BLaER1 treated with 17β-estradiol and CSF1 and Interleukin-3, amounts not matched to agents 10 nM and 100 nM (cell line): ENCODE results near the gene TOMM20.
A peak's percentile ranks its signal among the peaks of the same experiment; 100 is the strongest.
"Not testable (repeated sequence)": the region's sequence is repeated elsewhere in the genome, so short reads cannot be mapped to it uniquely, and the experiment has no call there.

Experiments
- H3K27ac ChIP-seq, 11 experiments: shearing (Covaris generic); formaldehyde crosslinking; 2 replicates each; pipeline ENCODE4 v1.8.1; 2022
- H3K27me3 ChIP-seq, 11 experiments: shearing (Covaris generic); formaldehyde crosslinking; 2 replicates each; pipeline ENCODE4 v1.8.1; 2022
- H3K36me3 ChIP-seq, 11 experiments: shearing (Covaris generic); formaldehyde crosslinking; 2 replicates each; pipeline ENCODE4 v1.8.1; 2022
- H3K4me1 ChIP-seq, 10 experiments: shearing (Covaris generic); formaldehyde crosslinking; 2 replicates each; pipeline ENCODE4 v1.8.1; 2022
- H3K4me2 ChIP-seq, 11 experiments: shearing (Covaris generic); formaldehyde crosslinking; 2 replicates each; pipeline ENCODE4 v1.8.1; 2022
- H3K4me3 ChIP-seq, 10 experiments: shearing (Covaris generic); formaldehyde crosslinking; 2 replicates each; pipeline ENCODE4 v1.8.1; 2022
- H3K9ac ChIP-seq, 11 experiments: shearing (Covaris generic); formaldehyde crosslinking; 2 replicates each; pipeline ENCODE4 v1.8.1; 2022
- H3K9me3 ChIP-seq, 11 experiments: shearing (Covaris generic); formaldehyde crosslinking; replicated peaks in 1 of 11; 2 replicates each; pipeline ENCODE4 v1.8.1; 2022
- H4K20me1 ChIP-seq, 11 experiments: shearing (Covaris generic); formaldehyde crosslinking; 2 replicates each; pipeline ENCODE4 v1.8.1; 2022
- Cebpa-rat ChIP-seq, 11 experiments: shearing (Covaris generic); IDR thresholded peaks; 2 replicates each; pipeline ENCODE4 v1.8.1; 2022

The TOMM20 gene

GRCh38 chr1:235100194-235100772 lies 28.4 kb downstream of the TOMM20 start:
- peaks cover 0 to 4% (median 0%) of the 10 kb centered on the region in 11 experiments; a peak in 2 of 22 replicates for H3K36me3 ChIP-seq
- peak overlapping the region in 2 of 11 experiments; percentile 15 to 32; a peak in 3 of 22 replicates for H3K27ac ChIP-seq
- H3K9me3 ChIP-seq, result no peaks in the 10 kb centered on the region
- H4K20me1 ChIP-seq, result 0 out of 22 replicates have a peak, but pooled peaks cover 0 to 2% (median 0%) of the 10 kb centered on the region in 11 experiments
- H3K4me2 ChIP-seq, result peak overlapping the region in 9 of 11 experiments; percentile 21 to 76 (median 57); a peak in 18 of 22 replicates
- peaks cover 6 to 64% (median 29%) of the 10 kb centered on the region in 10 experiments; a peak in 17 of 20 replicates for H3K4me1 ChIP-seq
- H3K9ac ChIP-seq, result peak overlapping the region in 3 of 11 experiments; percentile 10 to 32 (median 10); a peak in 4 of 22 replicates
- no peak for TF ChIP-seq Cebpa-rat (IDR thresholded peaks at IDR 0.05)
- H3K4me3 ChIP-seq, result no peak overlapping the region
- no peaks in the 10 kb centered on the region for H3K27me3 ChIP-seq

- Histone ChIP-seq H3K4me3 (no peak overlapping the region), H3K36me3 (no peaks in the 10 kb centered on the region), H3K4me1 (peaks cover 6 to 51% (median 24%) of the 10 kb centered on the region in 10 experiments; a peak in 17 of 20 replicates), H3K27me3 (no peaks in the 10 kb centered on the region), H3K9me3 (no peaks in the 10 kb centered on the region), H3K27ac (no peak overlapping the region), H3K9ac (no peak overlapping the region), H4K20me1 (no peaks in the 10 kb centered on the region), H3K4me2 (no peak overlapping the region; a peak in 1 of 22 replicates)
- no peak for TF ChIP-seq Cebpa-rat (IDR thresholded peaks at IDR 0.05)
Measured at GRCh38 chr1:235098991-235099390, 29.6 kb downstream of the TOMM20 start.

GRCh38 chr1:235098547-235098946 lies 30.1 kb downstream of the TOMM20 start:
- Histone ChIP-seq H3K4me3 (no peak overlapping the region), H3K4me1 (peaks cover 8 to 48% (median 25%) of the 10 kb centered on the region in 10 experiments; a peak in 19 of 20 replicates), H3K9me3 (no peaks in the 10 kb centered on the region), H3K4me2 (no peak overlapping the region), H3K27me3 (no peaks in the 10 kb centered on the region), H3K9ac (no peak overlapping the region), H4K20me1 (no peaks in the 10 kb centered on the region), H3K36me3 (no peaks in the 10 kb centered on the region), H3K27ac (no peak overlapping the region)
- TF ChIP-seq Cebpa-rat (IDR thresholded peaks at IDR 0.05), result no peak

DNA sequence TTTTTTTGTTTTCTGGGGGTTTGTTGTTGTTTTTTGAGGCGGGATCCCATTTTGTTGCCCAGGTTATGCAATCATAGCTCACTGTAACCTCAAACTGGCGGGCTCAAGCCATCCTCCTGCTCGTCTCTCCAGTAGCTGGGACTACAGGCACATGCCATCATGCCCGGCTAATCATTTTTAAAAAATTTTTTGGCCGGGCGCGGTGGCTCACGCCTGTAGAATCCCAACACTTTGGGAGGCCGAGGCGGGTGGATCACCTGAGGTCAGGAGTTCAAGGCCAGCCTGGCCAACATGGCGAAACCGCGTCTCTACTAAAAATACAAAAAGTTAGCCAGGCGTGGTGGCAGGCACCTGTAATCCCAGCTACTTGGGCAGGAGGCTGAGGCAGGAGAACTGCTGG lies 31.1 kb downstream of the TOMM20 start:
- H3K9me3 ChIP-seq, H3K4me3 ChIP-seq, H3K27me3 ChIP-seq, H3K27ac ChIP-seq, H3K36me3 ChIP-seq, H4K20me1 ChIP-seq, H3K9ac ChIP-seq, H3K4me2 ChIP-seq: not testable (repeated sequence)
- H3K4me1 ChIP-seq, result peaks cover 15 to 46% (median 30%) of the 10 kb centered on the region in 10 experiments; a peak in 19 of 20 replicates
- peak in 1 of 11 experiments; percentile 15; a peak in 1 of 22 replicates for TF ChIP-seq Cebpa-rat (IDR thresholded peaks at IDR 0.05)

DNA sequence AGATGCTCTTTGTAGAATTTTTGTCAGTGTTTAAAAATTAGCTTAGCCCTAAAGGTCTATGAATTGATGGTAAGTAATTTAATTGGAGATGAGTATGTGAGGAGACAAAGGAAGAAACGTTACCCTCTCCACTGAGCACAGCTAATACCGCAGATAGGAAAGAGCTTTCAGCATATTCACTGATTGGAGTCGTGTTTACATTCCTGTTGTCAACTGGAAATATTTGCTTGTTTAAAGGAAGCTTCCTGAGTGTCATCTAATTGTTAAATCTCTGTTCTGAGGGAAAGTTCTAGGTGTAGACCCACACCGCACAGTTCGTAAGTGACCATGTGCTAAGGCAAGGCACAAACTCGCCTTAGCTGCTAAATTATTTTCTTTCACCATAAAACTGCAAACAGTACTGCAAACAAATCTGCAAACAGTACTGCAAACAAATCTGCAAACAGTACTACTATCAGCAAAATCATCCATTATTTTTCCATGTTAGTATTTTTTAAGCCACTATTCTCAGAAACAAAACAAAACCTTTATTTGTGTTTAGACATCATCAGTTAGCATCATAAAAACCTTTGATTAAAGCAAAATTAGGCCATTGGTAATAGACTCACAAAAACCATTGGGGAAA lies 32.6 kb downstream of the TOMM20 start:
- Histone ChIP-seq H3K9ac (no peak overlapping the region), H3K27me3 (no peaks in the 10 kb centered on the region), H3K9me3 (no peaks in the 10 kb centered on the region), H4K20me1 (no peaks in the 10 kb centered on the region), H3K4me1 (peaks cover 15 to 41% (median 30%) of the 10 kb centered on the region in 10 experiments; a peak in 19 of 20 replicates), H3K36me3 (no peaks in the 10 kb centered on the region), H3K4me3 (no peak overlapping the region), H3K4me2 (no peak overlapping the region), H3K27ac (no peak overlapping the region)
- no peak for TF ChIP-seq Cebpa-rat (IDR thresholded peaks at IDR 0.05)

DNA sequence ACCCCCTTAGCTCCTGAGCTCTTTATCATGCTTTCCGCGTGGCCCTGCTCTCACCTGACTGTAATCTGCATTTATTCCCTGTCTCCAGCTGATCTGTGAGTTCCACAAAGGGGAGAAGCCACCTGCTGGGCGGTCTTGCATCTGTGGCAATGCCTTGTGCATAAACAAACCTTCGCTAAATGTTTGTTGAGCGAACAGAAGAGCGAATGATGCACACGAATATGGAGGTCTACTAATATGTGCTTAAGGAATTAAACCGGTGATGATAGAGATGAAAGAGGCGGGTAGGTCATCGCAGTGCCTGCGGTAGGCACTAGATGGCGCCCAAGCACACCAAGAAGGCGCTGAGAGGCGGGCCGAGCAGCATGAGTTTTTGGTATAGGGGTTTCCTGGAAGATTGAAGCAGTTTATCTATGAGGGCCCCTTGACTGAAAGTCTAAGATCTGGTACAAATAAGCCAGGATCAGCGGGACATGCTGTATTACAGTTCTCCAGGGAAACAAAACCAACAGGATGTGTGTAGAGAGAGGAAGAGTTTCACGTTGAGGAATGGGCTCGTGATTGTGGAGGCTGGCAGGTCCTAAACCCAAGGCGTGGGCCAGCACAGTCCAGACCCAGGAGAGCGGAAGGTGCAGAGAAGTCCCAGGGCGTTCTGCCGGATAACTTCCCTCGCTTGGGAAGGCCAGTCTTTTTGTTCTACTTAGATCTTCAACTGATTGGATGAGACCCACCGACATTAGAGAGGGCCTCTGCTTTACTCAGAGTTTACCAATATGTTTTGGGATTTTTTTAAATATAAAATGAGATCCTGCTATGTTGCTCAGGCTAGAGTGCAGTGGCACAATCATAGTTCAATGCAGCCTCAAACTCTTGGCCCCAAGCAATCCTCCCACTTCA lies 34.7 kb downstream of the TOMM20 start:
- Histone ChIP-seq H3K27ac (no peak overlapping the region), H4K20me1 (no peaks in the 10 kb centered on the region), H3K4me3 (no peak overlapping the region), H3K36me3 (no peaks in the 10 kb centered on the region), H3K4me1 (peaks cover 9 to 32% (median 23%) of the 10 kb centered on the region in 10 experiments; a peak in 19 of 20 replicates), H3K27me3 (no peaks in the 10 kb centered on the region), H3K9me3 (no peaks in the 10 kb centered on the region), H3K9ac (peak overlapping the region in 2 of 11 experiments; percentile 26 to 42; a peak in 1 of 22 replicates), H3K4me2 (peak overlapping the region in 9 of 11 experiments; percentile 15 to 61 (median 32); a peak in 12 of 22 replicates)
- TF ChIP-seq Cebpa-rat (IDR thresholded peaks at IDR 0.05), result no peak

DNA sequence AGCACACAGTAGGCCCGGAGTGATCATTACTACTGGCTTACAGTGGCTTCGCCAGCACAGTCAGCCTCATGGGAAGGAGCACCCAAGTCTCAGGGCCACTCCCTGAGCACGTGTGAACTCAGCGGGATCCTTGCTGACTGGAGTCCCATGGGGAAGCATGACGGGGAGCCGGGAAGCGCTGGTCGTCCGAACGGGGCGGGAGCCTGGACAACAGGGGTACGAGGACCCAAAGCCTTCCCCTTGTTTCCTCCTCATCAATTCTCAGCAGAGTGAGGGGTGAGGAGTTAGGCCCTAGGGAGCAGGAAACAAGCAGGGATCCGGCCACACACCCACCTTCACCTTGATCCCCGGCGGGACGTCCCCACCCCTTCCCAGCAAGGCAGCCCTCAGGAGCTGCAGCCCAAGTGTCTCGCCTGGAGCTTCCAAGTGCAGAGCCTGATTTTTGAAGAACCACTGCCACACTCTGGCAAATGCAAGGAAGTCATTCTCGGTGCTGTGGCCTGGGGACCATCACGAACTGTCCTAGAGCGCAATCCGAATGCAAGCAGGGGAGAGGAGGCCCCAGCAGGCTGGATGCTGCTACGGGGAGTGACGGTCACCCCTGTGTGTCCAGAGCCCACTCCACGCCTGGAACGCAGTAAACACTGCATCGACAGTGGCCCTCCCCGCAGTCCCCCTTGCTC lies 35.5 kb downstream of the TOMM20 start:
- H4K20me1 ChIP-seq, result no peaks in the 10 kb centered on the region
- H3K27ac ChIP-seq, result 0 out of 22 replicates have a peak overlapping the region, but pooled peaks of 2 of the 11 experiments have one; percentile 6 to 20
- peak overlapping the region in 3 of 11 experiments; percentile 26 to 42 (median 35); a peak in 3 of 22 replicates for H3K9ac ChIP-seq
- TF ChIP-seq Cebpa-rat (IDR thresholded peaks at IDR 0.05), result no peak
- H3K4me1 ChIP-seq, result peaks cover 9 to 26% (median 22%) of the 10 kb centered on the region in 10 experiments; a peak in 19 of 20 replicates
- H3K9me3 ChIP-seq, result no peaks in the 10 kb centered on the region
- H3K4me2 ChIP-seq, result peak overlapping the region in 10 of 11 experiments; percentile 15 to 61 (median 34); a peak in 13 of 22 replicates
- H3K4me3 ChIP-seq, result no peak overlapping the region
- H3K27me3 ChIP-seq, result no peaks in the 10 kb centered on the region
- no peaks in the 10 kb centered on the region for H3K36me3 ChIP-seq

DNA sequence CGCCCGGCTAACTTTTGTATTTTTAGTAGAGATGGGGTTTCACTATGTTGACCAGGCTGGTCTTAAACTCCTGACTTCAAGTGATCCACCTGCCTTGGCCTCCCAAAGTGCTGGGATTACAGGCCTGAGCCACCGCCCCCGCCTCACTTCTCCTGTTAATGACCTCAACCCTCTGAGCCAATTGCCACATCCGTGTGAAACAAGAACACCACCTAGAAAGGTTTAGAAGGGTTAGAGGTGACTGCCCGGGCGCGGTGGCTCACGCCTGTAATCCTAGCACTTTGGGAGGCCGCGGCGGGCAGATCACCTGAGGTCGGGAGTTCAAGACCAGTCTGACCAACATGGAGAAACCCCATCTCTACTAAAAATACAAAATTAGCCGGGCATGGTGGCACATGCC lies 36.2 kb downstream of the TOMM20 start:
- not testable (repeated sequence) for H3K27ac ChIP-seq, H4K20me1 ChIP-seq, H3K9me3 ChIP-seq, H3K4me2 ChIP-seq, H3K36me3 ChIP-seq, H3K4me3 ChIP-seq, H3K27me3 ChIP-seq, H3K9ac ChIP-seq
- H3K4me1 ChIP-seq, result peaks cover 9 to 26% (median 22%) of the 10 kb centered on the region in 10 experiments; a peak in 19 of 20 replicates

- not testable (repeated sequence) for H4K20me1 ChIP-seq, H3K9ac ChIP-seq, H3K36me3 ChIP-seq, H3K27ac ChIP-seq, H3K9me3 ChIP-seq, H3K27me3 ChIP-seq, H3K4me3 ChIP-seq, H3K4me2 ChIP-seq
- peaks cover 9 to 26% (median 22%) of the 10 kb centered on the region in 10 experiments; a peak in 19 of 20 replicates for H3K4me1 ChIP-seq
Measured at GRCh38 chr1:235092045-235092406, 36.6 kb downstream of the TOMM20 start.

DNA sequence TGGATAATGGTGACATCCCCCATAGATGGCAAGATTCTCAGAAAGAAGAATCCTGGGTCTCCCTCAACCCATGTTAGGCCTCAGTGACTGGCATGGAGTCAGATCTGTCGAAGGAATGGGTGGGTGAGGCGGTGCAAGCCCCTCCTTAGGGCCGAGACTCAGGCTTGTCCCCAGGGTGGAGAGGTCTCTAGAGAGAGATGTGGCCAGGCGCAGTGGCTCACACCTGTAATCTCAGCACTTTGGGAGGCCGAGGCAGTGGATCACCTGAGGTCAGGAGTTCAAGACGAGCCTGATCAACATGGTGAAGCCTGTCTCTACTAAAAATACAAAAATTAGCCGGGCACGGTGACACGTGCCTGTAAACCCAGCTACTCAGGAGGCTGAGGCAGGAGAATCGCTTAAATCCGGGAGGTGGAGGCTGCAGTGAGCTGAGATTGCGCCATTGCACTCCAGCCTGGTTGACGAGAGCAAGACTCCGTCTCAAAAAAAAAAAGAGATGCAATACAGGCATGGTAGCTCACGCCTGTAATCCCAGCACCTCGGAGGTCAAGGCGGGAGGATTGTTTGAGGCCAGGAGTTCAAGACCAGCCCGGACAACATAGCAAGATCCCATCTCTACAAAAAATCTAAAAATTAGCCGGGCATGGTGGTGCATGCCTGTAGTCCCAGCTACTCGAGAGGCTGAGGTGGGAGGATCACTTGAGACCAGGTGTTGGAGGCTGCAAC lies 37.2 kb downstream of the TOMM20 start:
- not testable (repeated sequence) for H3K9me3 ChIP-seq, H3K4me3 ChIP-seq, H3K9ac ChIP-seq, H3K36me3 ChIP-seq, H3K27me3 ChIP-seq, H3K27ac ChIP-seq, H4K20me1 ChIP-seq
- Histone ChIP-seq H3K4me1 (peaks cover 9 to 26% (median 22%) of the 10 kb centered on the region in 10 experiments; a peak in 19 of 20 replicates), H3K4me2 (peak overlapping the region in 7 of 11 experiments; percentile 3 to 51 (median 34); a peak in 11 of 22 replicates)
